SHP77 (cell line): ENCODE data around the gene TINAG.

Experiments
- DNase-seq, 2 experiments: peaks; one replicate each; lab custom pipeline; 2025; lab: John Stamatoyannopoulos, UW

The TINAG gene, protein sequence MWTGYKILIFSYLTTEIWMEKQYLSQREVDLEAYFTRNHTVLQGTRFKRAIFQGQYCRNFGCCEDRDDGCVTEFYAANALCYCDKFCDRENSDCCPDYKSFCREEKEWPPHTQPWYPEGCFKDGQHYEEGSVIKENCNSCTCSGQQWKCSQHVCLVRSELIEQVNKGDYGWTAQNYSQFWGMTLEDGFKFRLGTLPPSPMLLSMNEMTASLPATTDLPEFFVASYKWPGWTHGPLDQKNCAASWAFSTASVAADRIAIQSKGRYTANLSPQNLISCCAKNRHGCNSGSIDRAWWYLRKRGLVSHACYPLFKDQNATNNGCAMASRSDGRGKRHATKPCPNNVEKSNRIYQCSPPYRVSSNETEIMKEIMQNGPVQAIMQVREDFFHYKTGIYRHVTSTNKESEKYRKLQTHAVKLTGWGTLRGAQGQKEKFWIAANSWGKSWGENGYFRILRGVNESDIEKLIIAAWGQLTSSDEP

GRCh38 chr6:54308289-54308985 lies at the start of gene TINAG:
Gene TINAG (plus strand): TSS chr6:54308441. CDS start chr6:54308551, 110 bp downstream.
- no peak for DNase-seq

GRCh38 chr6:54260025-54260424 lies 48.2 kb upstream of the TINAG start:
- no peak for DNase-seq

- DNase-seq = no peak
These were observed 45.7 kb upstream of the TINAG start for GRCh38 chr6:54262499-54262898.

DNA sequence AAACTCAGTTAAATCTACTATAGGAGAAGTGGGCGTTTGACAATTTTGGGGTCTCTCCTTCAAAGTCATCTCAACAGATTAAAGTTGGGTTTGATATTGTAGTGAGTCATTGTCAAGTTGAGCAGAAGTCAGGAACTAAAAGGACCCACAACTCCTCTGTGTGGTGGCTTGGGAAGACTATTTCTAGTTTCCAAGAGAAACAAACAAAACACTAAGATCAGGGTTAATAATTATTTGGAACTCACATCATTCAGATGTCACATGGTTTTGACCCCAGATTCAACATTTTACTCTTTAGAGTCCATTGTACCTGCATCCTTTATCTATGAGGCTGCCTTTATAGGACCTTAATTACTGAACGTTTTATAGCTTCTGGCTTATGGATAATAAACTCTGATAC lies 45.3 kb upstream of the TINAG start:
- DNase-seq = no peak

GRCh38 chr6:54264581-54265272 lies 43.5 kb upstream of the TINAG start:
- no peak for DNase-seq

DNA sequence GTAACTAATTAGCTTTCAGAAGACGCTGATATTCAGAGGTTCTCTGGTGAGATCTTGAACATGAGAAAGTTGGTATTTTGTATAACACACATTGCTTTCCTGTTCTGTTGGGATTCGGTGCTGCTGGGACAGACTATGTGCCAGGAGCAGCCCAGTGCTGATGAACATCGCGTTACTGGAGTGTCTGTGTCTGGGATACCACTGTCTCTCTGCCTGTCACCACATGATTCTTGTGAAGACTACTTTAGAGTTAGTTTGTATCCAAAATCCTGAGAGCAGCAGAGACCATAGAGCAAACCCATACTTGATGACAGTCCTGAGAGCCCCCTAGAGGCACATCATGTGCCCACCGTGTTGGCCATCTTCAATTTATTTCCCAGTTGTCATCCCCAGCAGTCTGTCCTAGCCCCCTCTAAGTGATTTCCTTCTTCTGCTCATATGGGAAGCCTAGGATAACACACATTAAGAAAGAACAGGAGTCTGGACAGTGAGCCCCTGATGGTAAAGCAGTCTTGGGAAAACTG lies 41.8 kb upstream of the TINAG start:
- DNase-seq = no peak

- peak; percentile 40 to 66 for DNase-seq
These were observed 40.4 kb upstream of the TINAG start for GRCh38 chr6:54267798-54268197.

DNA sequence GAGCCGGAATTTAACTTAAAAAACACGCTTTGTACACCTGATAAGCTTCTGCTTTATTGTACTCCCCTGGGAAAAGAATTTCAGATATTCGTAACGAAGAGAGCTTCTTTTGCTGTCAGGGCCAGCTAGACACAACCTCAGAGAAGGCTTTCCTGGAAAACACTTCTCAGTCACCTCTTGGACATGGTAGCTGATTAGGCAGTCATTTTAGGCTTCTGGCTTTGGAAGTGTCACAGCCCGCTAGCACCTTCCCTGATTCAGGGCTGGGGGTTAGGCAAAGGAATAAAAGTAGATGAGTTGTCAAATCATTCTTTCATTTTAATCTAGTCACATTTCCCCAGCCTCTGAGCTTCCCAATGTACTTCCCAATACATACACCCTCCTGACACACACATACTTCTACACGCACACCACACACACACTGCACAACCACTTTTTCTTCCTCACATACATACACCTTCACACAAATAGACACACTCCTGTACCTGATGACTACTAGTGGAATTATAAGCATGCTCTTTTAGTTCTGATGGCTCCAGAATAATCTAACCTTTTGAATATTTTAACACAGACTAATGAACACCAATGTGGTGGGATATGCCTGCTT lies 34.9 kb upstream of the TINAG start:
- no peak for DNase-seq

DNA sequence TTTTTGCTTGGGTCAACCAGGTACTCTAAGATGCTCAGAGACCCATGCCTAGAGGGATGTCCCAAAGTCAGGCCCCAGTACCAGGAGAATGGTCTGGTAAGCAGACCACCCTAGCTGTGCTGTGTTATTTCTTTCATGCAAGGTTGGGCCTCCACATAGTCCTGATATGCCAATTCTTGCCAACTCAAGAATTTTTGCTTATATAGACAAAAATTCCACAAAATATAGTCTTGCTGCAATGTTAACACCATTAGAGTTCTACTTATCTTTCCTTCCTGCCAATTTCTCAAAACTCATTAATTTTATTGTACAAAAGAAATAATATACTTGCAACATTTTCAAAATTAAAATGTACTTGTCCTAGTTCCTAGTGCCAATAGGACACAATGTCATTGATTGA lies 33.9 kb upstream of the TINAG start:
- DNase-seq = no peak

GRCh38 chr6:54282186-54282585 lies 26.1 kb upstream of the TINAG start:
- DNase-seq = no peak

- no peak for DNase-seq
These were observed 23.9 kb upstream of the TINAG start for GRCh38 chr6:54284161-54284860.

GRCh38 chr6:54285595-54285994 lies 22.6 kb upstream of the TINAG start:
- DNase-seq = no peak

DNA sequence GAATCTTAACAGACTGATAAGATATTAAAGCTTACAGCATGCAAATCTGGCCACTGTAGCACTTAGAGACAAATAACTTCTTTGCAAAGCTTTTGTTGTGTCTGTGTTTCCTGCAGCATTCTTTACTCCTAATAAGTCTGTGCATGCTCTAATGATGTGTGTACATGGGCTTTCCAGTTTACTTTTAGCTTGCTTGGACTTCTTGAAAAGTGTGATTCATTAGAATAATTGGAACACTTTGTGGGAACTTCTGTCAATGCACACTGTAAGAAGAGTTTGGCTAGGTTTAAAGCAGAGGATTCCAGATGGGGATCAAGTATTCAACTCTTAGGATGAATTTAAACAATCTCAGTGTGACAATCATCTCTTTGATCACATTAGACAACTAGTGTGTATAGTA lies 22.1 kb upstream of the TINAG start:
- DNase-seq = no peak

DNA sequence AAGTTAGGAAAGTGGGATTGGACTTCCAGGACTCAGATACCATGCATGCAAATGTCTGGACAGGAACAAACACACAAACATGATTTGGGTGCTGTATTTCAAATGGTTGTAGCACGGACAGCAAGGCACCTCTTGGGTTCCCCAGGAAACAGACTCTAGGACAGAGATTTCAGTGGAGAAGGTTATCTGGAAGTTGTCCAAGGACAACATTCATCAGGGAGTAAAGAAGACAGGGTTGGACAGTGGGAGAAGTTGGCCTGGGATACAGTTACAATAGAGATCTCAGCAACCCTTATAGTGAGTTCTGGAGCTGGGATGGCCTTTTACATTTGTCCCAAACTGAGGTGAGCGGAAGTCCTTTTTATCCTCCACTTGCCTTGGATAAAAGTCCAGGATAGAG lies 19.8 kb upstream of the TINAG start:
- no peak for DNase-seq

DNA sequence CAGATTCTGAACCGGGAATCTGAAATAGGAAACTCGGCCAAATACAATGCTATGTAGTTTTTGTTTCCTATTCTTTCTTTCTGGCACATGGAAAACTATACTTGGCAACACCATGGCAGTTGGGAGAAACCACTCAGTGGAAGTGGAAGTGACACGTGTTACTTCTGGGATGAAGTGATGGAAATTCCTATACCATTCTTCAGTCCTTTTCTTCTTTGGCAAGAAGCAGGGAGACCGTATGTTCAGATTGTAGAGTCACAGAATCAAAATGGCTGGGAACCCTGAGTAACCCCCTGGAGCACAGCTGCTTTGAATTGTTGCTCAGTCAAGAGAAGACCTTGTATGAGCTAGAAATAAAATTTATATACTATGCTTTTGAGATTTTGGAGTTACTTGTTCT lies 18.8 kb upstream of the TINAG start:
- DNase-seq = no peak

- no peak for DNase-seq
These were observed 17.1 kb upstream of the TINAG start for GRCh38 chr6:54291146-54291545.

DNA sequence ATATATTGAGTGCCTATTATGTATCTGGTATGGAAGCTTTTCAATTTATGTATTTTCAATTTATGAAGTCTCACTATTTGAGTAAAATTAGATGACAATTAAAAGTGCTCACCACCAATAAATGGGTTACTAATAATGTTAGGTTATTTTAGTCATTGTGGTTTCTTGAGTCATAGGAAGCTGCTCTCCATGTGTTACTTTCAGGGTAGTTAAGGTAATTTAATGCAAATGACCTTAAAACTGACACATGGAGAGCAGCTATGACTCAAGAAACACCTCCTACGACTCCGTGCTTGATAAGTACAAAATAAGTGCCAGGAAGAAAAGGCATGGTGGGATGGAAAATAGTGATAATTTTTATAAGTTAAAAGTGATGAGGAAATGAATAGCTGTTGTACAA lies 16.5 kb upstream of the TINAG start:
- DNase-seq = no peak

DNA sequence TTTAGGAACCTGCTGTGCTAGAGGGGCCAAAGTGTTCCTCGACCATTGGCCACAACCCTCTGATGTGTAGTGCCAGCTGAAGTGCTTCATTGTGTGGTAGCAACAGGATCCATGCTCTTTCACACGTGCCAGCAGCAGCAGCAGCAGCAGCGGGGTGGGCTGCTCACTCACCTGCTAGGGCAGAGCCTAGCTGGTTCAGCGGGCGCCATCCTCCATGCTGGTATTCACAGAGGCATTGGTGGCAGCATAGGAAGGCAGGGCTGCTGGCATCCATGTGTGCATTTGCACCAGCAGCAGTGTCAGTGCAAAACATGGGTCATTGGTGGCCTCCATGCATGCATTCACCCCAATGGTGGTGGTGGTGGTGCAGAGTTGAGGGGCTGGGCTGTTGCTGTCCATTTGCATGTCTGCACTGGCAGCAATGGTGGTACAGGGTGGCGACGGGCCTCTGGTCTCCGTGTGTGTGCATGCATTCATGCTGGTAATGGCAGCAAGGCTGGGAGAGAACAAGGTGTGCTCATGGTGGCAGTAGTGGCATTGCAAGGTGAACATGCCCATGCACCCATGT lies 13.2 kb upstream of the TINAG start:
- no peak for DNase-seq

DNA sequence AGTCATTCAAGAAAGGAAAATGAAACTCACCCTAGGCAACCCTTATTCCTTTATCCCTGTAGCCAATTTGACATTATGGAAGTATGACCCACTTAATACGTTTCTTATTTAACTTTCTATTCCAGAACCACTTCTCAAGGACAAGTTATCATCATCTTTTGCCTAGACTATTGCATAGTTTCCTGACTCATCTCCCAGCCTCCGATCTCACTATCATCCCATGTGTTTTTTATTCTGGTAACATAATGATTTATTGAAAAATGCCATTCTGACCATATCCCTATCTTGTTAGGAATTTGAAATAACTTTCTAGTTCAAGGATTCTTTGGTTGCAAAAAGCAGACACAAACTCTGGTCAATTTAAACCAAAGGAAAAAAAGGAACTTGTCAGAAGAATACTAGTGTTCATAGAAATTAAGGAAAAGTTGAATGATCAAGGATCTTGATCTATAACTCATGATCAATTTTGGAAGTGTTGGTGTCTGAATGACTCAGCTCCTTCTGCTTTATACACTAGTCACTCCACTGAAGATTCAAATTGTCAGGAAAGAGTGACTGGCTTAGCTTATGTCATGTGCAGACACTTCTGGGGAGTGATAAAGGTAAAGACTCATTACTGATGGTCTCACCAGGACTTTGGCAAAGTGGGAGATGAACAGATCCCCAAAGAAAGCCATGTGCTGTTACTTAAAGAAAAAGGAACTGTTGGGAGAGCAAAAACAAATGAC lies 8.5 kb upstream of the TINAG start:
- DNase-seq = no peak

GRCh38 chr6:54301770-54302169 lies 6.5 kb upstream of the TINAG start:
- no peak for DNase-seq
